Measurements from ENCODE around the gene CHST15. TPM values are rescaled to one million over a fixed set of nuclear protein-coding genes. Genes with fewer than 3 reads are reported as not detected.

The CHST15 gene
- total and polyA plus RNA-seq, 4 donors: 5.4 to 45.3 (median 36.7) TPM

- H3K27me3 ChIP-seq (ENCODE audit: control insufficient read depth in 3 of 3, insufficient read depth in 3 of 3, low read length in 2 of 3): peaks cover 0 to 2% (median 0%) of the 10 kb centered on the region in 3 donors
- H3K27ac ChIP-seq (ENCODE audit: low read depth in 1 of 2, low read length in 1 of 2): no peak overlapping the region
- no peak overlapping the region for H3K9ac ChIP-seq (ENCODE audit: insufficient read depth in 1 of 2, low read length in 2 of 2)
- DNase-seq (no peak), ATAC-seq (ENCODE audit: insufficient read depth, low FRiP score) (no peak)
- TF ChIP-seq CTCF (IDR thresholded peaks at IDR 0.05; ENCODE audit: control extremely low read depth, extremely low read depth): no peak
- no peak overlapping the region for H3K4me3 ChIP-seq
- no peaks in the 10 kb centered on the region for H3K36me3 ChIP-seq (ENCODE audit: control insufficient read depth in 4 of 4, insufficient read depth in 4 of 4, low read length in 4 of 4)
- H3K9me3 ChIP-seq (ENCODE audit: control insufficient read depth in 4 of 4, insufficient read depth in 3 of 4, low read length in 3 of 4): no peaks in the 10 kb centered on the region
- H3K4me1 ChIP-seq (ENCODE audit: control insufficient read depth in 5 of 5, insufficient read depth in 5 of 5, low read length in 5 of 5): peaks cover 0 to 22% (median 0%) of the 10 kb centered on the region in 5 donors
- 79 to 81% methylated on average over 6 of the region's 6 CpGs for WGBS, 2 donors
Observed at GRCh38 chr10:124117833-124118232, 24.4 kb upstream of the CHST15 start.

GRCh38 chr10:124117511-124117785 is 24.1 kb upstream of the CHST15 start:
- no peak for TF ChIP-seq CTCF (IDR thresholded peaks at IDR 0.05; ENCODE audit: control extremely low read depth, extremely low read depth)
- Histone ChIP-seq H3K36me3 (ENCODE audit: control insufficient read depth in 4 of 4, insufficient read depth in 4 of 4, low read length in 4 of 4) (no peaks in the 10 kb centered on the region), H3K4me3 (no peak overlapping the region), H3K27me3 (ENCODE audit: control insufficient read depth in 3 of 3, insufficient read depth in 3 of 3, low read length in 2 of 3) (peaks cover 0 to 2% (median 0%) of the 10 kb centered on the region in 3 donors), H3K4me1 (ENCODE audit: control insufficient read depth in 5 of 5, insufficient read depth in 5 of 5, low read length in 5 of 5) (peaks cover 0 to 22% (median 0%) of the 10 kb centered on the region in 5 donors), H3K27ac (ENCODE audit: low read depth in 1 of 2, low read length in 1 of 2) (peak overlapping the region in 1 of 2 donors; percentile 26), H3K9ac (ENCODE audit: insufficient read depth in 1 of 2, low read length in 2 of 2) (no peak overlapping the region), H3K9me3 (ENCODE audit: control insufficient read depth in 4 of 4, insufficient read depth in 3 of 4, low read length in 3 of 4) (no peaks in the 10 kb centered on the region)
- 90 to 96% methylated on average over 5 of the region's 5 CpGs for WGBS, 2 donors
- ATAC-seq (ENCODE audit: insufficient read depth, low FRiP score): no peak
- no peak for DNase-seq

- DNase-seq (no peak), ATAC-seq (ENCODE audit: insufficient read depth, low FRiP score) (no peak)
- no peaks in the 10 kb centered on the region for H3K9me3 ChIP-seq (ENCODE audit: control insufficient read depth in 4 of 4, insufficient read depth in 3 of 4, low read length in 3 of 4)
- no peak overlapping the region for H3K9ac ChIP-seq (ENCODE audit: insufficient read depth in 1 of 2, low read length in 2 of 2)
- peaks cover 0 to 2% (median 0%) of the 10 kb centered on the region in 3 donors for H3K27me3 ChIP-seq (ENCODE audit: control insufficient read depth in 3 of 3, insufficient read depth in 3 of 3, low read length in 2 of 3)
- H3K4me1 ChIP-seq (ENCODE audit: control insufficient read depth in 5 of 5, insufficient read depth in 5 of 5, low read length in 5 of 5): peaks cover 0 to 22% (median 0%) of the 10 kb centered on the region in 5 donors
- H3K27ac ChIP-seq (ENCODE audit: low read depth in 1 of 2, low read length in 1 of 2): peak overlapping the region in 1 of 2 donors; percentile 26
- no peak overlapping the region for H3K4me3 ChIP-seq
- 54 to 56% methylated on average over 12 of the region's 12 CpGs for WGBS, 2 donors
- no peaks in the 10 kb centered on the region for H3K36me3 ChIP-seq (ENCODE audit: control insufficient read depth in 4 of 4, insufficient read depth in 4 of 4, low read length in 4 of 4)
- no peak for TF ChIP-seq CTCF (IDR thresholded peaks at IDR 0.05; ENCODE audit: control extremely low read depth, extremely low read depth)
Observed at GRCh38 chr10:124116771-124117510, 23.5 kb upstream of the CHST15 start.
